ACHN (cell line): ENCODE data around the gene OR2L13.
"Not testable (repeated sequence)": the region's sequence is repeated elsewhere in the genome, so short reads cannot be mapped to it uniquely, and the experiment has no call there.

Experiments
- DNase-seq: peaks from one replicate; pipeline ENCODE4 v3.0.0-alpha.2; 2015
- in situ Hi-C: cut with HindIII; loops from 2 replicates; pipeline ENCODE4 v1.10.0; 2017; ENCODE audit warnings: low sequenced_read_pairs, low pct_ligation_motif_present, low pct_unique_long_range_greater_than_20kb

Gene OR2L13, protein sequence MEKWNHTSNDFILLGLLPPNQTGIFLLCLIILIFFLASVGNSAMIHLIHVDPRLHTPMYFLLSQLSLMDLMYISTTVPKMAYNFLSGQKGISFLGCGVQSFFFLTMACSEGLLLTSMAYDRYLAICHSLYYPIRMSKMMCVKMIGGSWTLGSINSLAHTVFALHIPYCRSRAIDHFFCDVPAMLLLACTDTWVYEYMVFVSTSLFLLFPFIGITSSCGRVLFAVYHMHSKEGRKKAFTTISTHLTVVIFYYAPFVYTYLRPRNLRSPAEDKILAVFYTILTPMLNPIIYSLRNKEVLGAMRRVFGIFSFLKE

GRCh38 chr1:248094884-248095283 lies at the start of gene OR2L13:
Gene OR2L13 (plus strand): TSS chr1:248095184. CDS start chr1:248099376, 4,192 bp downstream.
- in situ Hi-C loops, result no loop called here
- DNase-seq, result no peak

DNA sequence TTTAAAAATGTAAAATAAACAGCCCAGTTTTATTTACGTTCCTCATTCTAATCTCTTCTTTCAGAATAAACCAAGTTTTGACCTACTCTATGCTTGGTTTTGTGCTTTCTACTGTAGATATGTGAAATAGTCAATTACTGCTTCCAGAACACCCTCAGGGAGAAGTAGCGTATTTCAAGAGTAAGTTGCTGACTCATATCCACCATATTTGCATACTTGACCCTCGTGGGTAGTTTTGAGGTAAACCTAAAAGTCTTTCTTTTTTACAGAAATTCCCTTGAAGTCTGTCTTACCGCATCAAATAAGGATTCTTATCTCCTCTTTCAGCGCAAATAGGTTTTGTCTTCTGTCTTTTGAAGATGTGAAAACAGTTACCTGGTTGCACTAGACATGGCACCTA lies 49.8 kb upstream of the OR2L13 start:
- no peak for DNase-seq
- in situ Hi-C loops, result no loop called here

- in situ Hi-C loops, result no loop called here
- DNase-seq, result no peak
These were observed 48.4 kb upstream of the OR2L13 start, which contains the start of gene OR2L3 for GRCh38 chr1:248046536-248046935. Gene OR2L3 (plus strand): TSS chr1:248046836. CDS start chr1:248060682, 13,846 bp downstream.

- no peak for DNase-seq
- in situ Hi-C loops, result no loop called here
These were observed 48.0 kb upstream of the OR2L13 start for GRCh38 chr1:248047008-248047407.

GRCh38 chr1:248054671-248055070 lies 40.3 kb upstream of the OR2L13 start:
- DNase-seq, result no peak
- in situ Hi-C loops, result no loop called here

- in situ Hi-C loops, result no loop called here
- no peak for DNase-seq
These were observed 39.7 kb upstream of the OR2L13 start for GRCh38 chr1:248055261-248055660.

- in situ Hi-C loops, result no loop called here
- no peak for DNase-seq
These were observed 29.9 kb upstream of the OR2L13 start for GRCh38 chr1:248065071-248065470.

DNA sequence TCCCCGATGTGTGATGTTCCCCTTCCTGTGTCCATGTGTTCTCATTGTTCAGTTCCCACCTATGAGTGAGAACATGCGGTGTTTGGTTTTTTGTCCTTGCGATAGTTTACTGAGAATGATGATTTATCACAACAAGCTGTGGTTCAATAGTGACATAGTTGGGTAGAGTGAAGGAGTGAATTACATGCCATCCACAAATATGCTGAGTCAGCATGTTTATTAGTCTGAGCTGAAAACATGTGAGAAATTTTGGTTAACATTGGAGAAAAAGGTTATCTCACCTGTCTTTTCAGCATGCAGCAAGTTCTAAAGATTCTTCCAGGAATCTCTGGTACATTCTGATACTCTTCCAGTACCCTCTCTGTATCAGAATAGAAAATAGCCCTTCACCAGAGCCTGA lies 29.4 kb upstream of the OR2L13 start:
- no peak for DNase-seq
- in situ Hi-C loops, result no loop called here

- DNase-seq, in situ Hi-C loops: not testable (repeated sequence)
These were observed 11.1 kb upstream of the OR2L13 start for GRCh38 chr1:248083864-248084263.

DNA sequence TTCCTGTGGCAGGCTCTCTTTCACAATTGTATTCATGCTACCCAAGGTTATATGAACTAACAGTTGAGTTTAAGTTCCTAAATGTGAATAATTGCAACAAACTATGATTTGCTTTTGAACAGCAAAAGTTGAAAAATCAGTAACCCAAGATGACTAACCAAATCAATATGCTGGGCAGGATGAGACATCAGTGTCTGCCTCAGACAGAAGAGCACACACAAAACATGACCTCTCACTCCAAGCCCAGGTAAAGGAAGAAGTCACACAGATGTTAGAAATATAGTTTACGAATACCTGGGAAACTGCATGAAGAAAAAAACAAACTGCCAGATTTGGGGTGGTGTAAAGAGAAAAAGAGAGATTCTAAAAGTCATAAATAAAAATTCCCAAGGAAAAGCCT lies 3.5 kb downstream of the OR2L13 start:
- DNase-seq, result no peak
- in situ Hi-C loops, result no loop called here

- in situ Hi-C loops, result no loop called here
These were observed 7.9 kb downstream of the OR2L13 start for GRCh38 chr1:248102847-248103246.

DNA sequence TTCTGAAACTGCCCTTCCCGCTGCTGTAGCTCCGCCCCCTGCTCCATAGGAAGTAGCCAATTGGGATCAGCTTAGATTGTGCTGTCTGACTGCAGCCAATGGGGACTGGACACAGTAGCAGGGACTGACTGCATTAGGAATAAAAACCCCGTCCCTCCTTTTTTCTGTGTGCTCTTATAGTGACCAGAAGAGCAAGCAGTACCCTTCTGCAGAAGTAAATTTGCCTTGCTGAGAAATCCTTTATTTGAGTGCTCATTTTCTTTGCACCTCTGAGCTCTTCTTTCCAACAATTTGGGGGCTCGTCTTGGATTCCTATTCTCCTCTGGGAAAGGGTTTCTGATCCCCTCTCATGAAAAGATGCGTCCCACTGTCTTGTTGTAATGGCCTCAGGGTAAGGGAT lies 16.2 kb downstream of the OR2L13 start:
- DNase-seq, result peak; percentile 5

More at GRCh38 chr1:248102847-248103246, 7.9 kb downstream of the OR2L13 start:
- no peak for DNase-seq

GRCh38 chr1:248114890-248115289 lies 19.9 kb downstream of the OR2L13 start:
- no peak for DNase-seq
- in situ Hi-C loops, result no loop called here

More for the DNA sequence above, 16.2 kb downstream of the OR2L13 start:
- in situ Hi-C loops, result no loop called here

- in situ Hi-C loops, result no loop called here
- DNase-seq, result no peak
These were observed 32.7 kb downstream of the OR2L13 start for GRCh38 chr1:248127653-248128052.

- in situ Hi-C loops, result no loop called here
- DNase-seq, result no peak
These were observed 41.8 kb downstream of the OR2L13 start for GRCh38 chr1:248136811-248137210.

DNA sequence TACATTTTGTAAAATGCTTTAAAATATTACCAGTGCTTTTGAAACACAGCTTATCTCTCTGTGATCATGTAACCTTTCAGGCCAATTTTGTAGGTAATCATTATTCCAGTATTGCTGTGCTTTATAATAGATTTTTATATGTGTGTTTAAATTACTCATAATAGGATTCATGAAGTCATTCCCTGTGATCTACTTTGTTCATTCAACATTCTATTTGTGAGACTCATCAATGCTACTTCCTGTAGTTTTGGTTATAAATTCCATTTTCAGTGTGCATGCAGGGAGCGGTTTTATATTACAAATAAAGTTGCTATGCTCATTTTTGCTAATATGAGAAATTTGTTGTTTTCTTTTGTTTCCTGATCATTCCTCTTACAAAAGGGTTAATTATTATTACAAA lies 45.9 kb downstream of the OR2L13 start:
- DNase-seq, result no peak
- in situ Hi-C loops, result no loop called here

DNA sequence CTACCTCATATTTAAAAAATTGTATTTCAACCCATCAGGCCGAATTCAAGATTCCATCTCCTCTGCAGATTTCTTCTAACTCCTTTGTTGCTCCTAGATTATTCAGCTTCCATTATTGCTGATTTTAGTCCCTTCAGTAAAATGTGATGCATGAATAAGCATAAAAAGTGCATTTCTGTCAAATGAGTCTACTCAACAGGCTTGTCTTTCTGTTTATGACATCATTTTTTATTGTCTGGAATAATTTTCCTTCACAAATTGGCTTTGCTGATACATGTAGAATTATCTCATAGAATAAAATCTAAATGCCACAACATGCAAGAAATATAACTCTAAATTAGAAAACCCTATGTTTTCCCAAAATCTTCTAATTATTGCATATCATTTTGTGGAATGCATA lies 48.3 kb downstream of the OR2L13 start:
- no peak for DNase-seq
- in situ Hi-C loops, result no loop called here

DNA sequence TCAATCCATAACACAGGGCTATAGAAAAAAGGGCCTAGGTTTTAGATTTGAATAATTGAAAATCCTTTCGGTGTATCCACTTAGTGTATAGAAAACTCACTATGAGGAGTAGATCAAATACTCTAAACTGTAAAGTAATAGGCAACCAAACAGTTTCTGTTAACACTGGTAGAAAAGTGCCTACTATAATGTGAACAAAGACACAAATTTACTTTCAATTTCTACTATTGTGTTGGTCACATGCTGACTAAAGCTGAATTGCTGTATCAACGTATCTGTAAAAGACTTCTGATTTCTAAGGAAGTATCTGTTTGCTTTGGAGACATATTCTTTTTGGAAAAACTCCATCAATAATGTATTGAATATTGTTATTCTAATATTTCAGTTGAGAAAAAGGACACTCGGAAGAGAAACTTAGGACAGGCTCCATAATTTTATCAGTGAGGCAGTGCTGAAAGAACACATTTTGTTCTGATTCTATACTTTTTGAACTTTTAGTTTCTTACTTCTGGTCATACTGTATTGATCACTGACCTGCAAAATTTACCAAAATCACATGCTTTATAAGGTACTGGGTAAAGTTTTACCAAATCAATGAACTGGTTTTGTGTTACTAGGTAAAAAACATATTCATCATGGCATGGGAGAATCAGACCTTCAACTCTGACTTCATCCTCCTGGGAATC lies 49.7 kb downstream of the OR2L13 start, which contains the start of gene OR2M5:
Gene OR2M5 (plus strand): TSS at position 636 of the 686 bp plus-strand sequence. CDS start 0 bp downstream, at position 636.
- no peak for DNase-seq

More for the DNA sequence above, 49.7 kb downstream of the OR2L13 start, which contains the start of gene OR2M5:
- in situ Hi-C loops, result no loop called here
